GM12878 (cell line): ENCODE measurements around the gene TRIM28. TPM values are rescaled to one million over a fixed set of nuclear protein-coding genes. Genes with fewer than 3 reads are reported as not detected.

Experiments
- BCLAF1 ChIP-seq: fragments of 450-650 bp; IDR thresholded peaks from 2 replicates; pipeline ENCODE4 v1.6.1; 2017; ENCODE audit warnings: antibody characterized with exemption, mild to moderate bottlenecking, moderate library complexity
- CBX5 ChIP-seq: sonication (generic); IDR thresholded peaks from 2 replicates; pipeline ENCODE4 v1.6.1; 2016; ENCODE audit warnings: low read depth, moderate library complexity, mild to moderate bottlenecking, inconsistent platforms
- CHD1 ChIP-seq: IDR thresholded peaks from 2 replicates; pipeline ENCODE4 v1.6.1; 2012; ENCODE audit warnings: low read depth, low read length, improper control_type of control experiment
- CREB1 ChIP-seq: IDR thresholded peaks from 2 replicates; pipeline ENCODE4 v1.6.1; 2012; ENCODE audit warnings: low read depth, mild to moderate bottlenecking, inconsistent platforms
- E2F4 ChIP-seq: IDR thresholded peaks from 2 replicates; pipeline ENCODE4 v1.6.1; 2012; ENCODE audit warnings: low read depth, low read length, improper control_type of control experiment
- EP300 ChIP-seq, 2 experiments: fragments of 150-350 bp in 1 of 2; IDR thresholded peaks; 2 replicates each; pipeline ENCODE4 v1.6.1; 2011 to 2012; ENCODE audit warnings: low read depth in 2 of 2, low read length in 2 of 2, borderline replicate concordance in 1 of 2, improper control_type of control experiment in 1 of 2, inconsistent platforms in 1 of 2; ENCODE audit not compliant: control insufficient read depth in 1 of 2
- ETV6 ChIP-seq, 2 experiments: fragments of 450-650 bp in 1 of 2; IDR thresholded peaks in 1 of 2; conservative IDR thresholded peaks in 1 of 2; 2 replicates each; pipeline ENCODE4 v1.6.1; 2014; ENCODE audit warnings: antibody characterized with exemption in 1 of 2, borderline replicate concordance in 1 of 2, low read depth in 1 of 2, mild to moderate bottlenecking in 1 of 2, moderate library complexity in 1 of 2
- EZH2 ChIP-seq: IDR thresholded peaks from 2 replicates; pipeline ENCODE4 v1.6.1; 2012; ENCODE audit warnings: low read depth, mild to moderate bottlenecking, control low read depth, inconsistent platforms, low read length, borderline replicate concordance; ENCODE audit not compliant: control insufficient read depth
- FOXM1 ChIP-seq: IDR thresholded peaks from 2 replicates; pipeline ENCODE4 v1.6.1; 2012; ENCODE audit warnings: low read depth, mild to moderate bottlenecking, inconsistent platforms, low read length, moderate library complexity
- HDAC2 ChIP-seq: fragments of 200-600 bp; sonication (generic); IDR thresholded peaks from 2 replicates; pipeline ENCODE4 v1.6.1; 2017
- MTA2 ChIP-seq: fragments of 450-650 bp; IDR thresholded peaks from 2 replicates; pipeline ENCODE4 v1.6.1; 2016; ENCODE audit warnings: low read depth, mild to moderate bottlenecking, moderate library complexity
- PRDM15 ChIP-seq: fragments of 450-650 bp; formaldehyde crosslinking; IDR thresholded peaks from 2 replicates; pipeline ENCODE4 v1.4.0; 2020; ENCODE audit warnings: mild to moderate bottlenecking, moderate library complexity
- RB1 ChIP-seq: fragments of 450-650 bp; formaldehyde crosslinking; IDR thresholded peaks from 2 replicates; pipeline ENCODE4 v1.6.1; 2017; ENCODE audit warnings: mild to moderate bottlenecking, borderline replicate concordance
- SMAD1 ChIP-seq: fragments of 450-650 bp; IDR thresholded peaks from 2 replicates; pipeline ENCODE4 v1.6.1; 2018; ENCODE audit warnings: mild to moderate bottlenecking, low read depth; ENCODE audit not compliant: partially characterized antibody
- SMARCA5 ChIP-seq: fragments of 450-650 bp; IDR thresholded peaks from 2 replicates; pipeline ENCODE4 v1.6.1; 2017; ENCODE audit warnings: mild to moderate bottlenecking
- SPI1 ChIP-seq: IDR thresholded peaks from 2 replicates; pipeline ENCODE4 v1.6.1; 2011; ENCODE audit warnings: low read depth, mild to moderate bottlenecking, low read length, moderate library complexity, borderline replicate concordance; ENCODE audit not compliant: insufficient read depth
- SUZ12 ChIP-seq: fragments of 200-600 bp; sonication (generic); IDR thresholded peaks from one replicate; pipeline ENCODE4 v1.6.1; 2018; ENCODE audit warnings: antibody characterized with exemption, mild to moderate bottlenecking; ENCODE audit not compliant: unreplicated experiment
- ZNF274 ChIP-seq: IDR thresholded peaks from one replicate; pipeline ENCODE4 v1.8.0; 2011; ENCODE audit not compliant: insufficient read length, insufficient read depth
- ZZZ3 ChIP-seq: IDR thresholded peaks from 2 replicates; pipeline ENCODE4 v1.6.1; 2011; ENCODE audit warnings: low read depth; ENCODE audit not compliant: control insufficient read depth, insufficient read length
- polyA plus RNA-seq, 11 experiments: library from polyadenylated mRNA; depleted of rRNA in 4 of 11; unstranded in 6 of 11; stranded (reverse) in 5 of 11; fragments of >200 nt; fragmentation: Nextera tagmentation in 4 of 11; fragmentation: Illumina TruSeq in 1 of 11; extraction: Ambion mirVana in 4 of 11; extraction: Trizol in 1 of 11; gene quantifications; 1 replicate in 1 of 11; 2 replicates in 10 of 11; pipeline versions ENCODE4 v1.2.1 to v1.2.3, GENCODE V29; 2011 to 2016; ENCODE audit warnings: inconsistent platforms in 2 of 11, missing spikeins in 2 of 11, low read depth in 1 of 11
- total RNA-seq, 4 experiments: library from RNA; depleted of rRNA in 3 of 4; stranded (reverse); fragments of >200 nt in 3 of 4; fragmentation: Illumina TruSeq in 1 of 4; extraction: Trizol in 1 of 4; gene quantifications; 2 replicates each; pipeline versions ENCODE4 v1.2.1 to v1.2.3, GENCODE V29; 2013 to 2021

Gene TRIM28
- total and polyA plus RNA-seq, 10 of the 15 experiments (the other 5 are each of a cell fraction or from before 2014, with no cell fraction given) = 5.0 to 650 (median 296) TPM

- TF ChIP-seq PRDM15 (CRISPR knock-in tag) (no peak), CREB1 (peak; percentile 99), EP300 (IDR thresholded peaks at IDR 0.05; ENCODE audit: borderline replicate concordance in 1 of 2, control insufficient read depth in 1 of 2, low read depth in 2 of 2, low read length in 2 of 2) (peak in 1 of 2 experiments; percentile 41; a peak in 2 of 4 replicates), HDAC2 (no peak), CBX5 (no peak), ZNF274 (no peak), ZZZ3 (no peak), EZH2 (no peak), BCLAF1 (no peak), RB1 (peak; percentile 79), FOXM1 (no peak), ETV6 (conservative IDR thresholded peaks at IDR 0.05 in 1 of 2, IDR thresholded peaks at IDR 0.05 in 1 of 2; ENCODE audit: borderline replicate concordance in 1 of 2, low read depth in 1 of 2) (peak in 1 of 2 experiments; percentile 73; a peak in 1 of 4 replicates), SMARCA5 (peak; percentile 95), SUZ12 (no peak), CHD1 (peak; percentile 82; the same call in 1 of the 2 replicates), SPI1 (peak; percentile 50; the same call in 1 of the 2 replicates), SMAD1 (peak; percentile 67), E2F4 (no peak), MTA2 (peak; percentile 50)
Observed at GRCh38 chr19:58572818-58573657, 29.2 kb downstream of the TRIM28 start, which contains the start of gene MZF1 (continued).
